HUES64 (cell line): ENCODE measurements around the gene MRPS18A.
"Not testable (repeated sequence)": the region's sequence is repeated elsewhere in the genome, so short reads cannot be mapped to it uniquely, and the experiment has no call there.

Source experiments
- H3K27ac ChIP-seq: 2 replicates; pipeline ENCODE4 v1.7.0; 2013; ENCODE audit warnings: low read depth, low read length, inconsistent platforms
- H3K27me3 ChIP-seq: 2 replicates; pipeline ENCODE4 v1.6.1; 2013; ENCODE audit warnings: mild to moderate bottlenecking, low read length; ENCODE audit not compliant: insufficient read depth
- H3K36me3 ChIP-seq: 2 replicates; pipeline ENCODE4 v1.6.1; 2013; ENCODE audit warnings: mild to moderate bottlenecking, low read length; ENCODE audit not compliant: insufficient read depth
- H3K4me1 ChIP-seq: 2 replicates; pipeline ENCODE4 v1.6.1; 2013; ENCODE audit warnings: mild to moderate bottlenecking, low read length, moderate library complexity; ENCODE audit not compliant: insufficient read depth
- H3K4me3 ChIP-seq: 2 replicates; pipeline ENCODE4 v1.5.1; 2013; ENCODE audit warnings: mild to moderate bottlenecking, low read length, moderate library complexity
- H3K9ac ChIP-seq: 2 replicates; pipeline ENCODE4 v1.6.1; 2013; ENCODE audit warnings: mild to moderate bottlenecking, low read depth, low read length
- H3K9me3 ChIP-seq: 2 replicates; pipeline ENCODE4 v1.6.1; 2013; ENCODE audit warnings: low read depth, low read length; ENCODE audit not compliant: insufficient read depth
- WGBS: fragments of 150-250, 120-280 bp; methylation state at CpG from one replicate; pipeline ENCODE4 v1.1.7; 2013; ENCODE audit warnings: missing lambda C conversion rate; 5-methylcytosine and 5-hydroxymethylcytosine counted together

MRPS18A gene

GRCh38 chr6:43706788-43707187, 19.2 kb upstream of the MRPS18A start:
- 88% methylated on average over 8 of the region's 8 CpGs for WGBS
- no peak overlapping the region for H3K9ac ChIP-seq
- no peaks in the 10 kb centered on the region for H3K9me3 ChIP-seq

GRCh38 chr6:43705996-43706395, 18.4 kb upstream of the MRPS18A start:
- H3K9ac ChIP-seq = no peak overlapping the region
- no peaks in the 10 kb centered on the region for H3K9me3 ChIP-seq
- H3K27ac ChIP-seq = no peak overlapping the region
- H3K36me3 ChIP-seq = no peaks in the 10 kb centered on the region
- no peaks in the 10 kb centered on the region for H3K27me3 ChIP-seq
- WGBS = 83% methylated on average over 3 of the region's 3 CpGs
- H3K4me1 ChIP-seq = peaks cover 44% of the 10 kb centered on the region
- H3K4me3 ChIP-seq = no peak overlapping the region

More at GRCh38 chr6:43706788-43707187, 19.2 kb upstream of the MRPS18A start:
- H3K36me3 ChIP-seq = no peaks in the 10 kb centered on the region
- H3K4me3 ChIP-seq = no peak overlapping the region
- H3K27me3 ChIP-seq = no peaks in the 10 kb centered on the region
- H3K27ac ChIP-seq = no peak overlapping the region
- H3K4me1 ChIP-seq = peaks cover 36% of the 10 kb centered on the region

GRCh38 chr6:43703512-43704429, 16.2 kb upstream of the MRPS18A start:
- Histone ChIP-seq H3K9ac (no peak overlapping the region), H3K9me3 (no peaks in the 10 kb centered on the region), H3K4me3 (no peak overlapping the region), H3K36me3 (no peaks in the 10 kb centered on the region), H3K4me1 (peaks cover 56% of the 10 kb centered on the region), H3K27me3 (no peaks in the 10 kb centered on the region), H3K27ac (peak overlapping the region; percentile 91)
- 93% methylated on average over 8 of the region's 8 CpGs for WGBS

GRCh38 chr6:43702534-43703440, 15.2 kb upstream of the MRPS18A start:
- no peaks in the 10 kb centered on the region for H3K9me3 ChIP-seq
- WGBS = 17% methylated on average over 15 of the region's 15 CpGs
- H3K36me3 ChIP-seq = no peaks in the 10 kb centered on the region
- no peaks in the 10 kb centered on the region for H3K27me3 ChIP-seq
- H3K4me1 ChIP-seq = peaks cover 62% of the 10 kb centered on the region
- H3K27ac ChIP-seq = peak overlapping the region; percentile 91
- H3K9ac ChIP-seq = peak overlapping the region; percentile 24; the same call in 1 of the 2 replicates
- H3K4me3 ChIP-seq = peak overlapping the region; percentile 22

GRCh38 chr6:43702171-43702533, 14.6 kb upstream of the MRPS18A start:
- peak overlapping the region; percentile 22 for H3K4me3 ChIP-seq
- H3K36me3 ChIP-seq = no peaks in the 10 kb centered on the region
- peaks cover 56% of the 10 kb centered on the region for H3K4me1 ChIP-seq
- no peaks in the 10 kb centered on the region for H3K27me3 ChIP-seq
- peak overlapping the region; percentile 91 for H3K27ac ChIP-seq
- H3K9ac ChIP-seq = peak overlapping the region; percentile 5; the same call in 1 of the 2 replicates
- no peaks in the 10 kb centered on the region for H3K9me3 ChIP-seq
- 6% methylated on average over 2 of the region's 2 CpGs for whole genome bisulfite sequencing

- peaks cover 52% of the 10 kb centered on the region for H3K4me1 ChIP-seq
- not testable (repeated sequence) for H3K9ac ChIP-seq, H3K36me3 ChIP-seq, H3K9me3 ChIP-seq, H3K27ac ChIP-seq, H3K27me3 ChIP-seq, H3K4me3 ChIP-seq
- 96% methylated on average over 10 of the region's 10 CpGs for WGBS
These were observed 13.5 kb upstream of the MRPS18A start for GRCh38 chr6:43700939-43701560.

GRCh38 chr6:43699564-43700186, 12.1 kb upstream of the MRPS18A start:
- Histone ChIP-seq H3K4me3 (no peak overlapping the region), H3K9ac (peak overlapping the region; percentile 8; the same call in 1 of the 2 replicates)

GRCh38 chr6:43698584-43699349, 11.2 kb upstream of the MRPS18A start:
- Histone ChIP-seq H3K27me3 (no peaks in the 10 kb centered on the region), H3K4me1 (peaks cover 58% of the 10 kb centered on the region), H3K36me3 (no peaks in the 10 kb centered on the region), H3K4me3 (no peak overlapping the region), H3K9ac (no peak overlapping the region; the same call in 1 of the 2 replicates), H3K27ac (peak overlapping the region; percentile 52; the same call in 1 of the 2 replicates), H3K9me3 (no peaks in the 10 kb centered on the region)
- 47% methylated on average over 8 of the region's 8 CpGs for WGBS

More at GRCh38 chr6:43699564-43700186, 12.1 kb upstream of the MRPS18A start:
- peak overlapping the region; percentile 52; the same call in 1 of the 2 replicates for H3K27ac ChIP-seq
- H3K27me3 ChIP-seq = no peaks in the 10 kb centered on the region
- H3K9me3 ChIP-seq = no peaks in the 10 kb centered on the region
- WGBS = 39% methylated on average over 7 of the region's 7 CpGs
- peaks cover 60% of the 10 kb centered on the region for H3K4me1 ChIP-seq
- no peaks in the 10 kb centered on the region for H3K36me3 ChIP-seq

- no peak overlapping the region for H3K27ac ChIP-seq
- H3K4me3 ChIP-seq = no peak overlapping the region
- no peaks in the 10 kb centered on the region for H3K36me3 ChIP-seq
- H3K4me1 ChIP-seq = peaks cover 50% of the 10 kb centered on the region
- H3K9me3 ChIP-seq = no peaks in the 10 kb centered on the region
- no peaks in the 10 kb centered on the region for H3K27me3 ChIP-seq
- no peak overlapping the region for H3K9ac ChIP-seq
- 96% methylated on average over 3 of the region's 3 CpGs for WGBS
These were observed 9.8 kb upstream of the MRPS18A start for GRCh38 chr6:43697421-43697820.

- Histone ChIP-seq H3K4me1 (peaks cover 36% of the 10 kb centered on the region), H3K4me3 (no peak overlapping the region), H3K27ac (no peak overlapping the region), H3K9me3 (no peaks in the 10 kb centered on the region), H3K27me3 (no peaks in the 10 kb centered on the region), H3K9ac (no peak overlapping the region), H3K36me3 (no peaks in the 10 kb centered on the region)
- 83% methylated on average over 4 of the region's 4 CpGs for WGBS
These were observed 8.3 kb upstream of the MRPS18A start for GRCh38 chr6:43695967-43696291.
